Esophagus muscularis mucosa (tissue), 4 donors: ENCODE measurements around the gene NUDT3.

ENCODE experiments used
- EP300 ChIP-seq: sonication (generic); formaldehyde crosslinking; IDR thresholded peaks from one replicate; pipeline ENCODE4 v1.6.1; 2017; ENCODE audit warnings: antibody characterized with exemption
- POLR2AphosphoS5 ChIP-seq, 2 donors: sonication (generic); formaldehyde crosslinking; IDR thresholded peaks; one replicate each; pipeline ENCODE4 v1.6.1; 2017; ENCODE audit warnings: antibody characterized with exemption in 2 of 2
- TF ChIP-seq, protein P1 (sequence below), 3 experiments: fragments of 200-600 bp in 2 of 3; fragments of 450-650 bp in 1 of 3; sonication (generic) in 2 of 3; IDR thresholded peaks; one replicate each; pipeline ENCODE4 v1.5.1; 2017 to 2019; ENCODE audit warnings: antibody characterized with exemption in 3 of 3, mild to moderate bottlenecking in 2 of 3, moderate library complexity in 1 of 3

DNA sequence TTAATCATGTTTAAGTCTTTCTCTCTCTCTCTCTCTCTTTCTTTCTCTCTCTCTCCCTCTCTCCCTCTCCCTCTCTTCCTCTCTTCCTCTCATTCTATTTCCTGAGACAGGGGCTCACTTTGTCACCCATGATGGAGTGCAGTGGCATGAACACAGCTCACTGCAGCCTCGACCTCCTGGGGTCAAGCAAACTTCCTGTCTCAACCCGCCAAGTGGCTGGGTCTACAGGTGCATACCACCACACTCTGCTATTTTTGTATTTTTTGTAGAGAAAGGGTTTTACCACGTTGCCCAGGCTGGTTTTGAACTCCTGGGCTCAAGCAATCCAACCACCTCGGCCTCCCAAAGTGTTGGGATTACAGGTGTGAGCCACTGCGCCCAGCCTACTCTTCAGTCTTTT is 49.1 kb upstream of the NUDT3 start:
- TF ChIP-seq, protein P1, sequence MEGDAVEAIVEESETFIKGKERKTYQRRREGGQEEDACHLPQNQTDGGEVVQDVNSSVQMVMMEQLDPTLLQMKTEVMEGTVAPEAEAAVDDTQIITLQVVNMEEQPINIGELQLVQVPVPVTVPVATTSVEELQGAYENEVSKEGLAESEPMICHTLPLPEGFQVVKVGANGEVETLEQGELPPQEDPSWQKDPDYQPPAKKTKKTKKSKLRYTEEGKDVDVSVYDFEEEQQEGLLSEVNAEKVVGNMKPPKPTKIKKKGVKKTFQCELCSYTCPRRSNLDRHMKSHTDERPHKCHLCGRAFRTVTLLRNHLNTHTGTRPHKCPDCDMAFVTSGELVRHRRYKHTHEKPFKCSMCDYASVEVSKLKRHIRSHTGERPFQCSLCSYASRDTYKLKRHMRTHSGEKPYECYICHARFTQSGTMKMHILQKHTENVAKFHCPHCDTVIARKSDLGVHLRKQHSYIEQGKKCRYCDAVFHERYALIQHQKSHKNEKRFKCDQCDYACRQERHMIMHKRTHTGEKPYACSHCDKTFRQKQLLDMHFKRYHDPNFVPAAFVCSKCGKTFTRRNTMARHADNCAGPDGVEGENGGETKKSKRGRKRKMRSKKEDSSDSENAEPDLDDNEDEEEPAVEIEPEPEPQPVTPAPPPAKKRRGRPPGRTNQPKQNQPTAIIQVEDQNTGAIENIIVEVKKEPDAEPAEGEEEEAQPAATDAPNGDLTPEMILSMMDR (IDR thresholded peaks at IDR 0.05) = no peak
- TF ChIP-seq EP300 (no peak), POLR2AphosphoS5 (IDR thresholded peaks at IDR 0.05) (no peak)
